Transverse colon (tissue), 4 donors: ENCODE measurements around the gene ZNF808.
"Not testable (repeated sequence)": the region's sequence is repeated elsewhere in the genome, so short reads cannot be mapped to it uniquely, and the experiment has no call there.

Source experiments
- POLR2AphosphoS5 ChIP-seq, 3 donors: sonication (generic); formaldehyde crosslinking; IDR thresholded peaks; one replicate each; pipeline ENCODE4 v1.6.1; 2016; ENCODE audit warnings: antibody characterized with exemption in 3 of 3
- TF ChIP-seq, protein P1 (sequence below), 5 experiments: fragments of 200-600 bp in 3 of 5; fragments of 450-650 bp in 2 of 5; sonication (generic) in 3 of 5; IDR thresholded peaks; 1 replicate in 2 of 5; 2 replicates in 3 of 5; pipeline ENCODE4 v1.5.1; 2016 to 2017; ENCODE audit warnings: antibody characterized with exemption in 5 of 5, inconsistent platforms in 3 of 5, mild to moderate bottlenecking in 2 of 5, moderate library complexity in 1 of 5

DNA sequence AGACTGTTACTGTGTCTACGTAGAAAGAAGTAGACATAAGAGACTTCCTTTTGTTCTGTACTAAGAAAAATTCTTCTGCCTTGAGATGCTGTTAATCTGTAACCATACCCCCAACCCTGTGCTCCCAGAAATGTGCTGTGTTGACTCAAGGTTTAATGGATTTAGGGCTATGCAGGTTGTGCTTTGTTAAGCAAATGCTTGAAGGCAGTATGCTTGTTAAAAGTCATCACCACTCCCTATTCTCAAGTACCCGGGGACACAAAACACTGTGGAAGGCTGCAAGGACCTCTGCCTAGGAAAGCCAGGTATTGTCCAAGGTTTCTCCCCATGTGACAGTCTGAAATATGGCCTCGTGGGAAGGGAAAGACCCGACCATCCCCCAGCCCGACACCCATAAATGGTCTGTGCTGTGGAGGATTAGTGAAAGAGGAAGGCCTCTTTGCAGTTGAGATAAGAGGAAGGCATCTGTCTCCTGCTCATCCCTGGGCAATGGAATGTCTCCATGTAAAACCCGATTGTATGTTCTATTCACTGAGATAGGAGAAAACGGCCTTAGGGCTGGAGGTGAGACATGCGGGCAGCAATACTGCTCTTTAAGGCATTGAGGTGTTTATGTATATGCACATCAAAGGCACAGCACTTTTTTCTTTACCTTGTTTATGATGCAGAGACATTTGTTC is 41.8 kb upstream of the ZNF808 start:
- not testable (repeated sequence) for TF ChIP-seq POLR2AphosphoS5 (IDR thresholded peaks at IDR 0.05)
- TF ChIP-seq, protein P1, sequence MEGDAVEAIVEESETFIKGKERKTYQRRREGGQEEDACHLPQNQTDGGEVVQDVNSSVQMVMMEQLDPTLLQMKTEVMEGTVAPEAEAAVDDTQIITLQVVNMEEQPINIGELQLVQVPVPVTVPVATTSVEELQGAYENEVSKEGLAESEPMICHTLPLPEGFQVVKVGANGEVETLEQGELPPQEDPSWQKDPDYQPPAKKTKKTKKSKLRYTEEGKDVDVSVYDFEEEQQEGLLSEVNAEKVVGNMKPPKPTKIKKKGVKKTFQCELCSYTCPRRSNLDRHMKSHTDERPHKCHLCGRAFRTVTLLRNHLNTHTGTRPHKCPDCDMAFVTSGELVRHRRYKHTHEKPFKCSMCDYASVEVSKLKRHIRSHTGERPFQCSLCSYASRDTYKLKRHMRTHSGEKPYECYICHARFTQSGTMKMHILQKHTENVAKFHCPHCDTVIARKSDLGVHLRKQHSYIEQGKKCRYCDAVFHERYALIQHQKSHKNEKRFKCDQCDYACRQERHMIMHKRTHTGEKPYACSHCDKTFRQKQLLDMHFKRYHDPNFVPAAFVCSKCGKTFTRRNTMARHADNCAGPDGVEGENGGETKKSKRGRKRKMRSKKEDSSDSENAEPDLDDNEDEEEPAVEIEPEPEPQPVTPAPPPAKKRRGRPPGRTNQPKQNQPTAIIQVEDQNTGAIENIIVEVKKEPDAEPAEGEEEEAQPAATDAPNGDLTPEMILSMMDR (IDR thresholded peaks at IDR 0.05): not testable (repeated sequence)
